ENCODE results near the gene SLC12A3. TPM values are rescaled to one million over a fixed set of nuclear protein-coding genes. Genes with fewer than 3 reads are reported as not detected.

The SLC12A3 gene
- total and polyA plus RNA-seq, 2 experiments from 2014 or later, result not detected

- H3K9me3 ChIP-seq (ENCODE audit: low read depth), result no peaks in the 10 kb centered on the region
- DNase-seq (ENCODE audit: low read depth in 1 of 2, low spot score in 1 of 2), result no peak
- H3K4me3 ChIP-seq, result no peak overlapping the region
- no peak for TF ChIP-seq CTCF (IDR thresholded peaks at IDR 0.05; ENCODE audit: low read depth, low read length)
- H3K4me1 ChIP-seq (ENCODE audit: low read depth), result no peaks in the 10 kb centered on the region
- no peaks in the 10 kb centered on the region for H3K27me3 ChIP-seq
- H3K36me3 ChIP-seq, result peaks cover 49% of the 10 kb centered on the region
- H3K27ac ChIP-seq, result peak overlapping the region; percentile 38
Measured at GRCh38 chr16:56944954-56945839, 80.2 kb downstream of the SLC12A3 start.

- TF ChIP-seq CTCF (IDR thresholded peaks at IDR 0.05; ENCODE audit: low read depth, low read length), result no peak
- Histone ChIP-seq H3K36me3 (peaks cover 41% of the 10 kb centered on the region), H3K27me3 (no peaks in the 10 kb centered on the region), H3K4me3 (no peak overlapping the region), H3K27ac (peak overlapping the region; percentile 33), H3K4me1 (ENCODE audit: low read depth) (no peaks in the 10 kb centered on the region), H3K9me3 (ENCODE audit: low read depth) (no peaks in the 10 kb centered on the region)
- no peak for DNase-seq (ENCODE audit: low read depth in 1 of 2, low spot score in 1 of 2)
Measured at GRCh38 chr16:56945847-56946527, 81.0 kb downstream of the SLC12A3 start.

- H3K36me3 ChIP-seq, result peaks cover 31% of the 10 kb centered on the region
- DNase-seq (ENCODE audit: low read depth in 1 of 2, low spot score in 1 of 2), result no peak
- no peak for TF ChIP-seq CTCF (IDR thresholded peaks at IDR 0.05; ENCODE audit: low read depth, low read length)
- H3K9me3 ChIP-seq (ENCODE audit: low read depth), result no peaks in the 10 kb centered on the region
- no peaks in the 10 kb centered on the region for H3K4me1 ChIP-seq (ENCODE audit: low read depth)
- peak overlapping the region; percentile 33 for H3K27ac ChIP-seq
- no peak overlapping the region for H3K4me3 ChIP-seq
- no peaks in the 10 kb centered on the region for H3K27me3 ChIP-seq
Measured at GRCh38 chr16:56946767-56947603, 82.0 kb downstream of the SLC12A3 start.

- TF ChIP-seq CTCF (IDR thresholded peaks at IDR 0.05; ENCODE audit: low read depth, low read length), result no peak
- peak overlapping the region; percentile 32 for H3K27ac ChIP-seq
- no peaks in the 10 kb centered on the region for H3K4me1 ChIP-seq (ENCODE audit: low read depth)
- peaks cover 26% of the 10 kb centered on the region for H3K36me3 ChIP-seq
- H3K27me3 ChIP-seq, result no peaks in the 10 kb centered on the region
- no peak for DNase-seq (ENCODE audit: low read depth in 1 of 2, low spot score in 1 of 2)
- no peaks in the 10 kb centered on the region for H3K9me3 ChIP-seq (ENCODE audit: low read depth)
- H3K4me3 ChIP-seq, result no peak overlapping the region
Measured at GRCh38 chr16:56947604-56947995, 82.6 kb downstream of the SLC12A3 start.

GRCh38 chr16:56948234-56948633 is 83.2 kb downstream of the SLC12A3 start:
- no peaks in the 10 kb centered on the region for H3K4me1 ChIP-seq (ENCODE audit: low read depth)
- no peak overlapping the region for H3K27ac ChIP-seq
- no peak overlapping the region for H3K4me3 ChIP-seq
- H3K36me3 ChIP-seq, result peaks cover 21% of the 10 kb centered on the region
- no peaks in the 10 kb centered on the region for H3K27me3 ChIP-seq
- TF ChIP-seq CTCF (IDR thresholded peaks at IDR 0.05; ENCODE audit: low read depth, low read length), result no peak
- no peak for DNase-seq (ENCODE audit: low read depth in 1 of 2, low spot score in 1 of 2)
- H3K9me3 ChIP-seq (ENCODE audit: low read depth), result no peaks in the 10 kb centered on the region
